ENCODE data around the gene WRNIP1. TPM values are rescaled to one million over a fixed set of nuclear protein-coding genes. Genes with fewer than 3 reads are reported as not detected.

WRNIP1 gene
- total RNA-seq, 1 donor from 2014 or later: 25.3 TPM

DNA sequence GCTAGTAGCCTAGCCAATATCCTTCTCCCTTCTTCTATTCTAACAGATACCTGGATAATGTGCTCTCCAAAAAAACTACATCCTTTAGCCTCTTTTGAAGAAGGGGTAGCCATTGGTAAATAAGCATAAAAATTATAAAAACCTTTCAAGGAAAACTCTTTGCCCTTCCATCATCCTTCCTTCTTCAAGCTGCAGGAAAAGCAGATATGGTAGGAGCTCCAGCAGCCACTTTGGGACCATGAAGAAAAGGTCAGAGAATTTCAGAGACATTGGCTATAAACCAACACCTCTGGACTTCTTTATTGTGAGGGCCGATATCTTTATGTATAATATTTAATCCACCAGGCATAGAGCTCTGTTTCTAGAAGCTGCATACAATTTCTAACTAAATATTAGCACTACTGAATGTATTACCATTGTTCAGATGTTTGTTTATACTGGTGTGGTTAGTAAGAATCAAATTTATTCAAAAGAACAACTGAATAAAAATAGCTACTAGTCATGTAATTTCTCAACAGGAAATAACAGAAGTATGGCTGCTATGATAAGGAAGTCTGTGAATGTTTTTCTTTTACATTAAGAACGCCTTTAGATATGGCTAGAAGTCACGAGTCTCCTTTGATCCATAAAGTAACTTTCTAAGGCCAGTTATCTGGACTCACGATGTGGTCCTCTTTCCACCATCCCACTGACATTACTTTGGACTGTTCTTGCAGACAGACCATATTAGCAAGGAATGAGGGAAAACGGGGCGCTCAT is 46.7 kb upstream of the WRNIP1 start:
- Histone ChIP-seq H4K20me1 (ENCODE audit: low read depth) (no peaks in the 10 kb centered on the region), H3K27ac (no peak overlapping the region), H3K9ac (no peak overlapping the region), H3F3A (ENCODE audit: low read depth) (no peaks in the 10 kb centered on the region), H3K4me3 (no peak overlapping the region), H3K36me3 (no peaks in the 10 kb centered on the region), H3K4me2 (no peak overlapping the region), H3K4me1 (no peaks in the 10 kb centered on the region), H3K79me2 (ENCODE audit: low read depth) (no peaks in the 10 kb centered on the region), H3K9me3 (ENCODE audit: low read depth) (no peaks in the 10 kb centered on the region), H3K27me3 (no peaks in the 10 kb centered on the region), H2AFZ (replicated peaks) (no peak overlapping the region)
- no peaks in the 10 kb centered on the region for H3K36me3 Mint-ChIP-seq
- H3K4me1 Mint-ChIP-seq: no peaks in the 10 kb centered on the region
- no peak for DNase-seq (ENCODE audit: low spot score)
- H3K4me3 Mint-ChIP-seq: no peak overlapping the region
- TF ChIP-seq, protein P1, sequence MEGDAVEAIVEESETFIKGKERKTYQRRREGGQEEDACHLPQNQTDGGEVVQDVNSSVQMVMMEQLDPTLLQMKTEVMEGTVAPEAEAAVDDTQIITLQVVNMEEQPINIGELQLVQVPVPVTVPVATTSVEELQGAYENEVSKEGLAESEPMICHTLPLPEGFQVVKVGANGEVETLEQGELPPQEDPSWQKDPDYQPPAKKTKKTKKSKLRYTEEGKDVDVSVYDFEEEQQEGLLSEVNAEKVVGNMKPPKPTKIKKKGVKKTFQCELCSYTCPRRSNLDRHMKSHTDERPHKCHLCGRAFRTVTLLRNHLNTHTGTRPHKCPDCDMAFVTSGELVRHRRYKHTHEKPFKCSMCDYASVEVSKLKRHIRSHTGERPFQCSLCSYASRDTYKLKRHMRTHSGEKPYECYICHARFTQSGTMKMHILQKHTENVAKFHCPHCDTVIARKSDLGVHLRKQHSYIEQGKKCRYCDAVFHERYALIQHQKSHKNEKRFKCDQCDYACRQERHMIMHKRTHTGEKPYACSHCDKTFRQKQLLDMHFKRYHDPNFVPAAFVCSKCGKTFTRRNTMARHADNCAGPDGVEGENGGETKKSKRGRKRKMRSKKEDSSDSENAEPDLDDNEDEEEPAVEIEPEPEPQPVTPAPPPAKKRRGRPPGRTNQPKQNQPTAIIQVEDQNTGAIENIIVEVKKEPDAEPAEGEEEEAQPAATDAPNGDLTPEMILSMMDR (IDR thresholded peaks at IDR 0.05): no peak
- no peak overlapping the region for H3K27ac Mint-ChIP-seq
- peaks cover 2% of the 10 kb centered on the region for H3K27me3 Mint-ChIP-seq (ENCODE audit: insufficient read depth, low read depth)
- peaks cover 4% of the 10 kb centered on the region for H3K9me3 Mint-ChIP-seq

DNA sequence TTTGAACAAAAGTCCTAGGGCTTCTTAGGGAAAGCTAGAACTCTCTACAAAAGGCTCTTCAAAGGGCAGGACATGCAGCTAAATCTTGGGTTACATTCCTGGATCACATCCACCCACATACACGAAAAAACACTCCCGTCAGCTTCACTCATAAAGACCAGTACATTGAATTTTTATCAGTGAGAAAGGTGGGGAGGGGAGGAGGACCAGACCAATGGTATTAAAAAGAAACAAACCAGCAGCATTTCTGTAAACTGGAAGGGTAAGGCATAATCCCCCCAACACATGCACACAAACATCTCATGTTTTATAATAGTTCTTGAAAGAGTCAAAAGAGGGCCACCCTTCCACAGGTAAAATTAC is 46.1 kb upstream of the WRNIP1 start:
- Mint-ChIP-seq H3K27me3 (ENCODE audit: insufficient read depth, low read depth) (peaks cover 3% of the 10 kb centered on the region), H3K4me1 (no peaks in the 10 kb centered on the region), H3K9me3 (peaks cover 4% of the 10 kb centered on the region), H3K36me3 (no peaks in the 10 kb centered on the region), H3K27ac (no peak overlapping the region), H3K4me3 (no peak overlapping the region)
- Histone ChIP-seq H3K4me3 (no peak overlapping the region), H3K4me1 (no peaks in the 10 kb centered on the region), H3K36me3 (no peaks in the 10 kb centered on the region), H3F3A (ENCODE audit: low read depth) (no peaks in the 10 kb centered on the region), H3K9ac (no peak overlapping the region), H3K9me3 (ENCODE audit: low read depth) (no peaks in the 10 kb centered on the region), H3K27ac (no peak overlapping the region), H4K20me1 (ENCODE audit: low read depth) (no peaks in the 10 kb centered on the region), H3K27me3 (no peaks in the 10 kb centered on the region), H2AFZ (replicated peaks) (no peak overlapping the region), H3K4me2 (no peak overlapping the region), H3K79me2 (ENCODE audit: low read depth) (no peaks in the 10 kb centered on the region)
- TF ChIP-seq EZH2phosphoT487 (IDR thresholded peaks at IDR 0.05) (no peak), EZH2 (IDR thresholded peaks at IDR 0.05) (no peak)
- TF ChIP-seq, protein P1 (IDR thresholded peaks at IDR 0.05): no peak
- no peak for DNase-seq (ENCODE audit: low spot score)

DNA sequence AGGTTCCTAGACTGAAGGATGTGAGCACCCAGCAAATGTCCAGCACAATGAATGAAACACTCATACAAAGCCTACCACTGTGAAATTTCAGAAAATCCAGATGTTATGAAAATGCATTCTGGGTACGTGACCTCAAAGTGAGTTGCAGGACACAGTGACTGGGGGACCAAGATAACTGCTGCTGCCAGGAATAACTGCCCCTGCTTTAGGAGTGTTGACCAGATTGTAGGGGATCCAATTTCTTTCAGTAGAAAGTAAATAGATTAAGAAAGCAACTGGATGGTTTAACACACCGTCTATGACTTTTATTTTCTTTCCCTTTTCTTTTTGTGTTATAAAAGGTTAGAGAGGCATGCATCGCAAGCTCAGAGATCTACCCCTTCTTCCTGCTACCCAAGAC is 44.0 kb upstream of the WRNIP1 start:
- Mint-ChIP-seq H3K27ac (no peak overlapping the region), H3K4me3 (no peak overlapping the region)

More for the DNA sequence above, 44.0 kb upstream of the WRNIP1 start:
- H3K36me3 ChIP-seq: no peaks in the 10 kb centered on the region
- no peak for DNase-seq (ENCODE audit: low spot score)
- TF ChIP-seq, protein P1 (IDR thresholded peaks at IDR 0.05): no peak
- no peak for TF ChIP-seq EZH2phosphoT487 (IDR thresholded peaks at IDR 0.05)
- no peak for TF ChIP-seq EZH2 (IDR thresholded peaks at IDR 0.05)
- no peaks in the 10 kb centered on the region for H3K36me3 Mint-ChIP-seq
- H3K4me3 ChIP-seq: no peak overlapping the region
- H3K4me2 ChIP-seq: no peak overlapping the region
- peaks cover 5% of the 10 kb centered on the region for H3K27me3 Mint-ChIP-seq (ENCODE audit: insufficient read depth, low read depth)
- peaks cover 2% of the 10 kb centered on the region for H3K9me3 Mint-ChIP-seq
- no peaks in the 10 kb centered on the region for H3K27me3 ChIP-seq
- H3K4me1 ChIP-seq: no peaks in the 10 kb centered on the region
- H3F3A ChIP-seq (ENCODE audit: low read depth): no peaks in the 10 kb centered on the region
- no peaks in the 10 kb centered on the region for H4K20me1 ChIP-seq (ENCODE audit: low read depth)
- no peak overlapping the region for H2AFZ ChIP-seq (replicated peaks)
- no peak overlapping the region for H3K27ac ChIP-seq
- no peaks in the 10 kb centered on the region for H3K79me2 ChIP-seq (ENCODE audit: low read depth)
- no peaks in the 10 kb centered on the region for H3K4me1 Mint-ChIP-seq
- no peaks in the 10 kb centered on the region for H3K9me3 ChIP-seq (ENCODE audit: low read depth)
- no peak overlapping the region for H3K9ac ChIP-seq

All from neural progenitor cell (in vitro differentiated cells).